Hepatocyte (in vitro differentiated cells): ENCODE data around the gene TRMT61A. TPM values are rescaled to one million over a fixed set of nuclear protein-coding genes. Genes with fewer than 3 reads are reported as not detected.

Experiments used
- DNase-seq: peaks from one replicate; pipeline ENCODE4 v3.0.0-alpha.2; 2016; ENCODE audit warnings: low spot score
- H2AFZ ChIP-seq: fragments of 200-600 bp; sonication (generic); 2 replicates; pipeline ENCODE4 v1.6.0; 2016; ENCODE audit warnings: antibody characterized with exemption, mild to moderate bottlenecking
- H3K27ac ChIP-seq: fragments of 200-600 bp; sonication (generic); 2 replicates; pipeline ENCODE4 v1.5.1; 2016; ENCODE audit warnings: mild to moderate bottlenecking
- H3K27me3 ChIP-seq: fragments of 200-600 bp; sonication (generic); 2 replicates; pipeline ENCODE4 v1.6.1; 2016
- H3K36me3 ChIP-seq: fragments of 200-600 bp; sonication (generic); replicated peaks from 2 replicates; pipeline ENCODE4 v1.5.1; 2016; ENCODE audit warnings: low read depth; ENCODE audit not compliant: insufficient read depth
- H3K4me1 ChIP-seq: fragments of 200-600 bp; sonication (generic); 2 replicates; pipeline ENCODE4 v1.5.1; 2016; ENCODE audit warnings: mild to moderate bottlenecking, moderate library complexity; ENCODE audit not compliant: insufficient read depth
- H3K4me2 ChIP-seq: fragments of 200-600 bp; sonication (generic); 2 replicates; pipeline ENCODE4 v1.6.0; 2016
- H3K4me3 ChIP-seq: fragments of 200-600 bp; sonication (generic); 2 replicates; pipeline ENCODE4 v1.5.1; 2016; ENCODE audit warnings: mild to moderate bottlenecking
- H3K79me2 ChIP-seq: fragments of 200-600 bp; sonication (generic); 2 replicates; pipeline ENCODE4 v1.6.0; 2017; ENCODE audit warnings: mild to moderate bottlenecking
- H3K9me2 ChIP-seq: fragments of 200-600 bp; sonication (generic); replicated peaks from 2 replicates; pipeline ENCODE4 v1.6.0; 2017; ENCODE audit warnings: mild to moderate bottlenecking; ENCODE audit not compliant: insufficient read depth
- H3K9me3 ChIP-seq: fragments of 200-600 bp; sonication (generic); 2 replicates; pipeline ENCODE4 v1.5.1; 2016; ENCODE audit warnings: low read depth, mild to moderate bottlenecking
- H4K20me1 ChIP-seq: fragments of 200-600 bp; sonication (generic); 2 replicates; pipeline ENCODE4 v1.6.0; 2016; ENCODE audit warnings: mild to moderate bottlenecking; ENCODE audit not compliant: insufficient read depth, poor library complexity, severe bottlenecking
- CTCF ChIP-seq: fragments of 200-600 bp; sonication (generic); IDR thresholded peaks from 2 replicates; pipeline ENCODE4 v1.5.1; 2016; ENCODE audit warnings: antibody characterized with exemption, mild to moderate bottlenecking; ENCODE audit not compliant: poor library complexity
- EZH2 ChIP-seq: fragments of 200-600 bp; sonication (generic); IDR thresholded peaks from 2 replicates; pipeline ENCODE4 v1.6.1; 2016; ENCODE audit warnings: antibody characterized with exemption, mild to moderate bottlenecking, borderline replicate concordance
- EZH2phosphoT487 ChIP-seq: fragments of 200-600 bp; sonication (generic); IDR thresholded peaks from one replicate; pipeline ENCODE4 v1.6.1; 2018; ENCODE audit warnings: antibody characterized with exemption, mild to moderate bottlenecking, low read depth, moderate library complexity; ENCODE audit not compliant: unreplicated experiment, severe bottlenecking
- WGBS: methylation state at CpG from one replicate; pipeline ENCODE4 v1.1.6; 2016; ENCODE audit warnings: low lambda C conversion rate; ENCODE audit errors: missing lambda C conversion rate; 5-methylcytosine and 5-hydroxymethylcytosine counted together
- polyA plus RNA-seq: library from polyadenylated mRNA; unstranded; fragments of >200 nt; fragmentation: Nextera tagmentation; extraction: Ambion mirVana; gene quantifications from 2 replicates; pipeline ENCODE4 v1.2.1, GENCODE V29; 2016
- total RNA-seq: library from RNA; depleted of rRNA; stranded (reverse); fragments of >200 nt; gene quantifications from 2 replicates; pipeline ENCODE4 v1.2.3, GENCODE V29; 2014

Gene TRMT61A
- total and polyA plus RNA-seq, 2 experiments from 2014 or later: 8.9 to 13.2 TPM

GRCh38 chr14:103562179-103562428 is 33.1 kb downstream of the TRMT61A start:
- no peaks in the 10 kb centered on the region for H3K9me3 ChIP-seq
- H3K27me3 ChIP-seq: no peaks in the 10 kb centered on the region
- no peak for TF ChIP-seq EZH2
- TF ChIP-seq EZH2phosphoT487: no peak
- no peak for TF ChIP-seq CTCF
- H2AFZ ChIP-seq: peak overlapping the region; percentile 92
- H3K36me3 ChIP-seq: no peaks in the 10 kb centered on the region
- peaks cover 36% of the 10 kb centered on the region for H4K20me1 ChIP-seq
- H3K79me2 ChIP-seq: peaks cover 95% of the 10 kb centered on the region
- peak overlapping the region; percentile 100 for H3K4me3 ChIP-seq
- peak; percentile 70 for DNase-seq
- H3K4me2 ChIP-seq: peak overlapping the region; percentile 98
- H3K4me1 ChIP-seq: peaks cover 17% of the 10 kb centered on the region
- H3K9me2 ChIP-seq: no peaks in the 10 kb centered on the region
- WGBS: 1% methylated on average over 16 of the region's 25 CpGs
- peak overlapping the region; percentile 100 for H3K27ac ChIP-seq

- Histone ChIP-seq H3K9me2 (no peaks in the 10 kb centered on the region), H3K4me3 (peak within 1 kb of the TSS; percentile 100), H3K4me1 (peaks cover 17% of the 10 kb centered on the region), H4K20me1 (peaks cover 37% of the 10 kb centered on the region), H3K9me3 (no peaks in the 10 kb centered on the region), H2AFZ (peak within 1 kb of the TSS; percentile 92), H3K4me2 (peak within 1 kb of the TSS; percentile 98), H3K36me3 (no peaks in the 10 kb centered on the region), H3K27me3 (no peaks in the 10 kb centered on the region), H3K27ac (peak within 1 kb of the TSS; percentile 100), H3K79me2 (peaks cover 95% of the 10 kb centered on the region)
- under 1% methylated on average over 48 of the region's 109 CpGs for WGBS
- TF ChIP-seq EZH2 (no peak), EZH2phosphoT487 (no peak), CTCF (no peak)
- peak; percentile 92 for DNase-seq
Observed at GRCh38 chr14:103562429-103563225, 33.6 kb downstream of the TRMT61A start, which contains the start of the genes BAG5 and COA8. TSS of gene BAG5 (minus strand) at chr14:103562657. CDS start at chr14:103561164, 1,493 bp downstream. TSS of gene COA8 (plus strand) at chr14:103562960. CDS start at chr14:103563002, 42 bp downstream.

- H3K4me2 ChIP-seq: peak overlapping the region; percentile 90
- H3K4me1 ChIP-seq: peaks cover 17% of the 10 kb centered on the region
- H3K27ac ChIP-seq: peak overlapping the region; percentile 100
- 2% methylated on average over 21 of the region's 22 CpGs for WGBS
- peak overlapping the region; percentile 92 for H2AFZ ChIP-seq
- H3K27me3 ChIP-seq: no peaks in the 10 kb centered on the region
- H3K36me3 ChIP-seq: no peaks in the 10 kb centered on the region
- TF ChIP-seq EZH2phosphoT487: no peak
- no peak for TF ChIP-seq CTCF
- TF ChIP-seq EZH2: no peak
- no peak for DNase-seq
- peaks cover 95% of the 10 kb centered on the region for H3K79me2 ChIP-seq
- peak overlapping the region; percentile 100 for H3K4me3 ChIP-seq
- no peaks in the 10 kb centered on the region for H3K9me2 ChIP-seq
- H4K20me1 ChIP-seq: peaks cover 37% of the 10 kb centered on the region
- no peaks in the 10 kb centered on the region for H3K9me3 ChIP-seq
Observed at GRCh38 chr14:103563226-103563620, 34.2 kb downstream of the TRMT61A start.
